Dedifferentiated amniotic fluid mesenchymal stem cell (primary cell): ENCODE measurements around the gene SHKBP1.
"Not testable (repeated sequence)": the region's sequence is repeated elsewhere in the genome, so short reads cannot be mapped to it uniquely, and the experiment has no call there.

Experiments
- DNase-seq: peaks from one replicate; pipeline ENCODE4 v3.0.0-alpha.2; 2016; ENCODE audit errors: extremely low spot score

Gene SHKBP1

GRCh38 chr19:40614622-40615411 is 38.1 kb downstream of the SHKBP1 start:
- peak; percentile 81 for DNase-seq

DNA sequence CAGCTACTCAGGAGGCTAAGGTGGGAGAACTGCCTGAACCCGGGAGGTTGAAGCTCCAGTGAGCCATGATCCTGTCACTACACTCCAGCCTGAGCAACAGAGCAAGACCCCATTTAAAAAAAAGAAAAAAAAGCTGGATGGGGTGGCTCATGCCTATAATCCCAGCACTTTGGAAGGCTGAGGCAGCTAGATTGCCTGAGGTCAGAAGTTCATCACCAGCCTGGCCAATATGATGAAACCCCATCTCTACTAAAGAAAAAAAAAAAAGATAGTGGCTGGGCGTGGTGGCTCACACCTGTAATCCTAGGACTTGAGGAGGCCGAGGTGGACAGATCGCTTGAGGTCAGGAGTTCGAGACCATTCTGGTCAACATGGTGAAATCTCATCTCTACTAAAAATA is 39.5 kb downstream of the SHKBP1 start:
- no peak for DNase-seq

DNA sequence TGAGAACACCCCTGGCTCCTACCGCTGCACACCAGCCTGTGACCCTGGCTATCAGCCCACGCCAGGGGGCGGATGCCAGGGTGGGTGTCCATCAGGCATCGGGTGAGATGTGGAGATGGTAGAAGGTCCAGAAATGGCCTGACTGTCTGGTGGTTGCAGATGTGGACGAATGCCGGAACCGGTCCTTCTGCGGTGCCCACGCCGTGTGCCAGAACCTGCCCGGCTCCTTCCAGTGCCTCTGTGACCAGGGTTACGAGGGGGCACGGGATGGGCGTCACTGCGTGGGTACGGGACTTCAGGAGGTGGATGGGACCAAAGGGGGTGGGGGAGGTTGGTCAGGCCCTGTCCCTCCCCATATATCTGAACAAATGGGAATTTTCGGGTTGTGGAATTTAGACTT is 40.3 kb downstream of the SHKBP1 start:
- DNase-seq, result no peak

DNA sequence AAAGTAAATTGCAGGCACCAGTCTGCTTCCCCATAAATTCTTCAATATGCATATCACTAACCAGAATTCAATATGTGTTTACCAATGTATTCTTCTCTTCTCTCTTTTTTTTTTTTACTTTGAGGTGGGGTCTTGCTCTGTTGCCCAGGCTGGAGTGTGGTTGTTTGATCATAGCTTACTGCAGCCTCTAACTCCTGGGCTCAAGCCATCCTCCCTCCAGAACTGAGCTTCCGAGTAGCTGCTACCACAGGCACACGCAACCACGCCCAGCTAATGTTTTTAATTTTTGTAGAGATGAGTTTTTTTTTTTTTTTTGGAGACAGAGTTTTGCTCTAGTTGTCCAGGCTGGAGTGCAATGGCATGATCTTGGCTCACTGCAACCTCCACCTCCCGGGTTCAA is 41.3 kb downstream of the SHKBP1 start:
- no peak for DNase-seq

DNA sequence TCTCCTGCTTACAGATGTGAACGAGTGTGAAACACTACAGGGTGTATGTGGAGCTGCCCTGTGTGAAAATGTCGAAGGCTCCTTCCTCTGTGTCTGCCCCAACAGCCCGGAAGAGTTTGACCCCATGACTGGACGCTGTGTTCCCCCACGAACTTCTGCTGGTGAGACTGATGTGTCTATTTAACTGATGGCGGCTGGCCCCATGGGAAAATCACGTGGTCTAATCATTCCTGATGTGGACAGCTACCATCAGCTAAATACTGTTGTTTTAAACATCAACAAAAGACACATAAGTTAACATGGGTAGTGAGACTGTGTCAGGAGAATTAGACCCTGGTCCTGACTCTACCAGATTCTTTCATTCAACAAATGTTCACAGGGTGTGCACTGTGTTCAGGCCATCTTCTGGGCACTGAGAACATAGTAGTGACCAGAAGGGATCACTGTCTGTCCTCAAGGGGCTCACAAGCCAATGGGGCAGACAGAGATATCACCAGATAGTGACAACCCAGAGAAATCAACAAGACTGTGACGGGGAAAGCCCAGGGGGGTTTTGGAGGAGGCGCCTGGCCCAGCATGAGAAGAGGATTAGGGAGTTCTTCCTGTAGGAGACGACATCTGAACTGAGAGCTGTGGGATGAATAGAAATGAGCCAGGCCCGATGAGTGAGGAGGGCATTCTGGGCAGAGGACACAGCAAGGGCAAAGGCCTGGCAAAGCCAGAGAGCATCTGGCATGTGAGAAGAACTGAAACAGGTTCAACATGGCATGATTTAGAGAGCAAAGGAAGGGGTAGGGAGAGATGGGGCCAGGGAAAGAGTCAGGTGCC is 42.9 kb downstream of the SHKBP1 start:
- no peak for DNase-seq

- DNase-seq, result no peak
These were observed 43.5 kb downstream of the SHKBP1 start for GRCh38 chr19:40620161-40620485.

DNA sequence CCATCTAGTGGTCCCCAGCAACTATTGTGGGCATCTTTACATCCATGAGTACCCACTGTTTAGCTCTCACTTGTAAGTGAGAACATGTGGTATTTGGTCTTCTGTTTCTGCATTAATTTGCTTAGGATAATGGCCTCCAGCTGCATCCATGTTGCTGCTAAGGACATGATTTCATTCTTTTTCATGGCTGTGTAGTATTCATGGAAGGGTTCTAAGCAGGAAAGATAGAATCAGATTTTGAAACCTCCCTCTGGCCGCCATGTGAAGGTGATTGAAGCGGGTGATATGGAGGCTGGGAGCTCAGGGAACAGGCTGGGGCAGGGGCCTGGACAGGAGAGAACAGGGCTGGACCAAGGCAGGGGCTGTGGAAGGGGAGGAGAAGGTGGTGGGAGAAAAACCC is 44.6 kb downstream of the SHKBP1 start:
- DNase-seq, result no peak

DNA sequence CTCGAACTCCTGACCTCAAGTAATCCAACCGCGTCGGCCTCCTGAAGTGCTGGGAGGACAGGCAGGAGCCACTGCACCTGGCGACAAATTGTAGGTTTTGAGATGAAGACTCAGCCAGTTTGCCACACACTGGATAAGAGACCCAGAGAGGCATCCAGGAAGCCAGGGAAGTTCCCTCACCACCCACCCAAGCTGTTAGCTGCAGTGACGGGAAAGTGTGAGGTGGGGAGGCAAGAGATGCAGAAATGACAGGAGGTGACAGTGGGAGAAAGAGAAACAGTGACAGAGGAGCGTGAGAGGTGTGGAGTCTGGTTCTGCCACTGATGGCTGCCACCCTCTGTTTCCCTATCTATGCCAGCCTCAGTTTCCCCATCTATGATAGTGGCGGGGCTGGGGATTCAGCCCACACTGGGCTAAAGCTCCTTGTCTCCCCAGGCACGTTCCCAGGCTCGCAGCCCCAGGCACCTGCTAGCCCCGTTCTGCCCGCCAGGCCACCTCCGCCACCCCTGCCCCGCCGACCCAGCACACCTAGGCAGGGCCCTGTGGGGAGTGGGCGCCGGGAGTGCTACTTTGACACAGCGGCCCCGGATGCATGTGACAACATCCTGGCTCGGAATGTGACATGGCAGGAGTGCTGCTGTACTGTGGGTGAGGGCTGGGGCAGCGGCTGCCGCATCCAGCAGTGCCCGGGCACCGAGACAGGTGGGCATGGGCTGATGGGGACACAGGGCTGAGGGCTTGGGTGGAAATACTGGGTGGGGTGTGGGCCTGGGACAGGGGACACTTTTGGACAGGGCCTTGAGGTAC is 45.5 kb downstream of the SHKBP1 start:
- no peak for DNase-seq

- DNase-seq, result no peak
These were observed 46.1 kb downstream of the SHKBP1 start for GRCh38 chr19:40622773-40623075.

GRCh38 chr19:40623403-40624251 is 47.0 kb downstream of the SHKBP1 start:
- no peak for DNase-seq

DNA sequence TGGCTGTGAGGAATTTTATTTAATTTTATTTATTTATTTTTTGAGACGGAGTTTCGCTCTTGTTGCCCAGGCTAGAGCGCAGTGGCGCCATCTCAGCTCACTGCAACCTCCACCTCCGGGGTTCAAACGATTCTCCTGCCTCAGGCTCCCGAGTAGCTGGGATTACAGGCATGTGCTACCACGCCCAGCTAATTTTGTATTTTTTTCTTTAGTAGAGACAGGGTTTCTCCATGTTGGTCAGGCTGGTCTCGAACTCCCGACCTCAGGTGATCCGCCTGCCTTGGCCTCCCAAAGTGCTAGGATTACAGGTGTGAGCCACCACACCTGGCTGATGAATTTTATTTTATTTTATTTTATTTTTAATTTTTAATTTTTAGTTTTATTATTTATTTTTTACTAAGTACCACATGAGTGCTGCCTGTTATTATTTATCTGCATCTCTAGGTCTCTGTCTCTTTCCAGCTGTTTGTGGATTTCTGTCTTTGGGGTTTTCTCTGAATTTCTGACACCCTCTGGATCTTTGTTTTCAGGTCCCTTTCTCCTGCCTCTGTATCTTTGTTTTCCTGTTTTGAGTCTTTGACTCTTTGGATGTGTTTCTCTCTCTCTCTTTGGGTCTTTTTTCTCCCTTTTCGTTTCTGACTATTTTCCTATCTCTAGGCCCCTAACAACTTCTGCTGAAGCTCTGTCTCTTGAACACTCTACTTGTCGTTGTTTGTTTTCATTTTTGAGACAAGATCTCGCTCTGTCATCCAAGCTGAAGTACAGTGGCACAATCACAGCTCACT is 47.9 kb downstream of the SHKBP1 start:
- not testable (repeated sequence) for DNase-seq

- no peak for DNase-seq
These were observed 48.9 kb downstream of the SHKBP1 start for GRCh38 chr19:40625406-40626120.

- DNase-seq, result no peak
These were observed 50.2 kb downstream of the SHKBP1 start for GRCh38 chr19:40626918-40627317.

DNA sequence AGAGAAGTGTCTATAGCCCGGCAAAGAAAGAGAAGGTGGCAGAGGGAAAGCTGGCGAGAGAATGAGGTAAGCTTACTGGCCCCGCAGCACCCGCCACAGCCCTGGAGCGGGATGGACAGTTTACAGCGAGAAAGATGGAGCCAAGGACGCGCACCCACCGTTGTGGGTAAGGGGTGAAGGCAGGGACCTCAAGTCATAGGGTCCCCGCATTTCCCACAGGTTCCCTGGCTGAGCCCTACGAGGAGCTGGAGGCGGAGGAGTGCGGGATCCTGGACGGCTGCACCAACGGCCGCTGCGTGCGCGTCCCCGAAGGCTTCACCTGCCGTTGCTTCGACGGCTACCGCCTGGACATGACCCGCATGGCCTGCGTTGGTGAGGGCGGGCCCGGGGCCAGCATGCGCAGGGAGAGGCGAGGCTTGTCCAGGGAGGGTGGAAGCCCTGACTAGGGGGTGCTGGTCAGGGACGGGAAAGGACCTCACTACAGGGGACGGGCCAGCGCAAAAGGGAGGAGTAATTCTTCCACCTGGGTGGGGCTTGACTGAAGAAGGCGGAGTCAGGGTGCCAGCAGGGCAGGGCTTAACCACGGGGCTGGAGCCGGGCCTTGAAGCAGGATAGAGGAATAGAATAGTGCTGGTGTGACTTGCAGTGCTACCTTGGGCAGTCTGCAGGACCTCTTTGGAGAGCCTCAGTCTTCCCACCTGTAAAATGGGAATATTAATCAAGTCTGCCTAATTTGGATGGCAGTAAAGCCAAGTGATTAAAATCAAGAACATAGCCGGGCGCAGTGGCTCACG is 51.0 kb downstream of the SHKBP1 start:
- DNase-seq, result no peak

GRCh38 chr19:40629346-40629745 is 52.7 kb downstream of the SHKBP1 start:
- DNase-seq, result no peak

DNA sequence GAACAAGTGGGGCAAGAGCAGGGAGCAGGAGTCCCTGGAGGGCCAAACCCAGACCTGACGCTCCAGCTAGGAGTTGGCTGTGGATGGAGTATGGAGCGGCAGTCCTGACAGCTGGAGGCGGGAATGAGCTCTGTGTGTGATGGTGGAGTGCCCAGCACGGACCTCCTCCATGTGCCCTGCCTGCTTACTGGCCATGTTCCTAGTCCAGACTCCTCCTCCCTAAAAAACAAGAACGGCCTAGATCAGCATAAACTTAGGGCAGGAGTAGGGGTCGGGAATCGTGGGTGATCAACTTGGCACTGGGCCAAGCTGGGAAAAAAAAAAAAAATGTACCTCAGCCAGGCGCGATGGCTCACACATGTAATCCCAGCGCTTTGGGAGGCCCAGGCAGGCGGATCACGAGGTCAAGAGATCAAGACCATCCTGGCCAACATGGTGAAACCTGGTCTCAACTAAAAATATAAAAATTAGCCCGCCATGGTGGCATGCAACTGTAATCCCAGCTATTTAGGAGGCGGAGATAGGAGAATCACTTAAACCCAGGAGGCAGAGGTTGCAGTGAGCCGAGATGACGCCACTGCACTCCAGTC is 54.0 kb downstream of the SHKBP1 start:
- DNase-seq, result no peak

- no peak for DNase-seq
These were observed 55.8 kb downstream of the SHKBP1 start for GRCh38 chr19:40632311-40633036.

DNA sequence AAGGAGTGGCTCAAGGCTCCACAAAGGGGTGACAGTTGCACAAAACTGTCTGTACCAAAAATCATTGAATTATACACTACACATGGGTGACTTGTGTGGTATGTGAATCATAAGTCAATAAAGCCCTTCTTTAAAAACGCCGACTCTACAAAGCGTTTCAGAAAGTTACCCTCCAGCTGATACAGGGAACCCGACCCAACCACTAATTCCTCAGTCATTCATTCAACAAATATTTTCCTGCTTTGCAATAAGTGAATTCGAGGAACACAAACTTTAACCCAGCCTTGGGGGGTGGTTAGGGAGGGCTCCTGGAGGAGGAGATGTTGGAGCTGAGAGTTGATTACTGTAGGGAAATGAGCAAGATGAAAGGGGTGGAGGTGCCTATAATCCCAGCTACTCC is 56.5 kb downstream of the SHKBP1 start:
- DNase-seq, result peak; percentile 33
